Spinal cord (tissue), 10 donors: ENCODE results near the gene EYA3. TPM values are rescaled to one million over a fixed set of nuclear protein-coding genes. Genes with fewer than 3 reads are reported as not detected.

ENCODE experiments used
- DNase-seq, 6 donors: peaks; one replicate each; pipeline versions ENCODE4 v3.0.0 to v3.0.0-alpha.2; 2013 to 2015; ENCODE audit warnings: low spot score in 6 of 6, low read depth in 4 of 6
- H3K27ac ChIP-seq: one replicate; pipeline ENCODE4 v1.5.1; 2013; ENCODE audit warnings: low read depth, low read length, control low read depth
- H3K27me3 ChIP-seq: one replicate; pipeline ENCODE4 v1.6.1; 2013; ENCODE audit warnings: low read length; ENCODE audit not compliant: control insufficient read depth, insufficient read depth
- H3K36me3 ChIP-seq: one replicate; pipeline ENCODE4 v1.6.1; 2013; ENCODE audit warnings: low read length; ENCODE audit not compliant: control insufficient read depth, insufficient read depth
- H3K4me1 ChIP-seq: one replicate; pipeline ENCODE4 v1.6.1; 2013; ENCODE audit warnings: low read length; ENCODE audit not compliant: control insufficient read depth, insufficient read depth
- H3K4me3 ChIP-seq: one replicate; pipeline ENCODE4 v1.5.1; 2013; ENCODE audit warnings: low read depth, low read length, control low read depth
- H3K9me3 ChIP-seq: one replicate; pipeline ENCODE4 v1.6.1; 2013; ENCODE audit warnings: low read length; ENCODE audit not compliant: control insufficient read depth, insufficient read depth
- WGBS: methylation state at CpG from one replicate; pipeline ENCODE4 v1.1.5; 2013; ENCODE audit warnings: missing lambda C conversion rate; ENCODE audit not compliant: insufficient coverage; 5-methylcytosine and 5-hydroxymethylcytosine counted together
- polyA plus RNA-seq, 2 donors: library from polyadenylated mRNA; unstranded; fragments of 120-200 nt; gene quantifications; one replicate each; pipeline ENCODE4 v1.2.1, GENCODE V29; 2013; ENCODE audit not compliant: insufficient read length in 2 of 2
- total RNA-seq, 2 donors: library from RNA; depleted of rRNA in 1 of 2; stranded (reverse); fragments of 120-200 nt in 1 of 2; fragments of >200 nt in 1 of 2; gene quantifications; one replicate each; pipeline versions ENCODE4 v1.2.3 to v1.2.4, GENCODE V29; 2013 to 2014
- donor health status: healthy.

Gene EYA3
- total and polyA plus RNA-seq, 4 donors: 14.3 to 17.5 (median 15.1) TPM

DNA sequence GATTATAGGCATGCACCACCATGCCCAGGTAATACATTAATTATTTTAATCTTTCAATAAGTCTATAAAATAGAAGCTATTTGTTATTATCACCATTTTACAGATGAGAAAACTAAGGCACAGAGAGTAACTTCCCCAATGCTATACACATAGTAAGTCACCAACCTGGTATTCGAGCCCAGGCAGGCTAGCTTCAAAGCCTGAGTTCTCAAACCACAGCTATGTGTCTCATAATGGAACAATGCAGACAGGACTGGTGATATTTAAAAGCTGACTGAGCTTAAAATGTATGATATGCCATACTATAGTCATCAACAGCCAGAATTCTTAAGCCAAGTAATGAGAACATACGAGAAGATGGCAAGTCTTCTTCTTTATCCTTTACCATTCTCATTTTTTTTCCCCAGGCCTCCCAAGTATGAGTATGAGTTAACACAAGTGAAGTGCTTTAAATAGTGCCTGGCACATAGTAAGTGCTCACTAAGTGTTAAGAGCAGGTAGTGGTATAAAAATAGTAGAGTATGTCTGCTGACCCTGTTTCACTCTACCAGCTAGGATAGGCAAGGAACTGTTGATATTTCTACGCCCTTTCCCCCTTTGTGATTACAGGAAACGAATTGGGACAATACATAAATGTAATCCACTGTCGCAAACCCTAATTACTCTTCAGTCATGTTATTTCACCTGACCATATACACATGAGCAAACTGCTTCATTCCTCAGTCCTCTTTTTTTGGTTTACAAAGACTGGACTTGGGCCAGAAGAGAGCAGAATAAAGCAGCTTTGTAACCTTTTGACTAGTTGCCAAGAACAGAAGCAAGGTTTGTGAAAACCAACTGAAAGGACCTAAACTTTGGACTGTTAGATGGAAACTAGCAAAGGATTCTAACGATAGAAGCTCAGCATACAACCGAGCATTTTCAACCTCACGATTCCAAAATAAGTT lies 9.5 kb downstream of the EYA3 start:
- H3K4me3 ChIP-seq: no peak overlapping the region
- peak in 5 of 6 donors; percentile 12 to 70 (median 30) for DNase-seq
- H3K27me3 ChIP-seq: no peaks in the 10 kb centered on the region
- H3K4me1 ChIP-seq: no peaks in the 10 kb centered on the region
- H3K27ac ChIP-seq: peak overlapping the region; percentile 16
- H3K36me3 ChIP-seq: peaks cover 4% of the 10 kb centered on the region
- 60% methylated on average over 1 of the region's 8 CpGs for WGBS
- H3K9me3 ChIP-seq: no peaks in the 10 kb centered on the region

DNA sequence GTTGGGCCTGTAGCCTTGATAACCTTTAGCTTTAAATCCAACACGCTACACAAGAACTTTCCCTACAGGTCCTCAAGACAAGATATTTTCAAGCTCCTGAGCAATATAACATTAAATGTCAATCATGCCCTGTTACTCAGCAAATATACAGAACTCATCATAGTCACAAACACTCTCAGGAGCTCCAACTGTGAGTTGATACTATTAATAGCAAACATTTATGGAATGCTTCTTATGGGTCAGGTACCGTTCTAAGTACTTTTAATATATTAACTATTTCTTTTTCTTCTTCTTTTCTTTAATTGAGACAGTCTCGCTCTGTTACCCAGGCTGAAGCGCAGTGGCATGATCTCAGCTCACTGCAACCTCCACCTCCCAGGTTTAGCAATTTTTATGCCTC lies 10.1 kb downstream of the EYA3 start:
- no peak overlapping the region for H3K27ac ChIP-seq
- no peaks in the 10 kb centered on the region for H3K9me3 ChIP-seq
- no peaks in the 10 kb centered on the region for H3K4me1 ChIP-seq
- H3K27me3 ChIP-seq: no peaks in the 10 kb centered on the region
- no peak for DNase-seq
- WGBS: 100% methylated on average over 1 of the region's 4 CpGs
- H3K4me3 ChIP-seq: no peak overlapping the region
- peaks cover 4% of the 10 kb centered on the region for H3K36me3 ChIP-seq

DNA sequence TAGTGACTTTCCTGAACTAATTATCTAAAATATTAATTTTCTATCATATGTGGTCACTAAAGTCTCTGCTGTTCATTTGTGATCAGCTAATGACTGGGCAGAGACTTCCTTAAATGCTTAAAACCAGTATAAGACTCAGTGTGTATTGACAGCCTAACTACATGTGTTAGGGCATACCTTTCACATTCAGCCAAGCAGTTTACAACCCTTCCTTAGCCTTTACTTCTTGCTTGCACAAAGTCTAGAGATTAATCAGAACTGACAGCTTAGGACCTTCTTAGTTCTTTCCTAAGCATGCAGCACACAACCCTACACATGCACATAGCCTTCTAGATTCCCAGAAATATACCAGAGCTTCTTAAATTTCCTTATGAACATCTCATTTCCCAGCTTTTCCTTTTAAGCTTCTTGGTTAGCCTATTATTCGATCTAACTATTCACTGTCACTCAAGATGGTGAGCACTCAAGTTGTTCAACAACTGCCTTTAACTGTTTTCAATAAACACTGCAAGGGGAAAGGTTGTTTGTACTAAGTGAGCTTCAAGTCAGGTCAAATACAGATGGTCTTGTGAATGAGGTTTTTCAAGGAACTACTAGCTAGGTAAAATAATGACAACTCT lies 13.4 kb downstream of the EYA3 start:
- H3K4me1 ChIP-seq: no peaks in the 10 kb centered on the region
- no CpG with 5 or more reads among the region's 1 CpG for WGBS
- peaks cover 1% of the 10 kb centered on the region for H3K36me3 ChIP-seq
- H3K9me3 ChIP-seq: no peaks in the 10 kb centered on the region
- no peak overlapping the region for H3K4me3 ChIP-seq
- DNase-seq: no peak
- no peak overlapping the region for H3K27ac ChIP-seq
- no peaks in the 10 kb centered on the region for H3K27me3 ChIP-seq

DNA sequence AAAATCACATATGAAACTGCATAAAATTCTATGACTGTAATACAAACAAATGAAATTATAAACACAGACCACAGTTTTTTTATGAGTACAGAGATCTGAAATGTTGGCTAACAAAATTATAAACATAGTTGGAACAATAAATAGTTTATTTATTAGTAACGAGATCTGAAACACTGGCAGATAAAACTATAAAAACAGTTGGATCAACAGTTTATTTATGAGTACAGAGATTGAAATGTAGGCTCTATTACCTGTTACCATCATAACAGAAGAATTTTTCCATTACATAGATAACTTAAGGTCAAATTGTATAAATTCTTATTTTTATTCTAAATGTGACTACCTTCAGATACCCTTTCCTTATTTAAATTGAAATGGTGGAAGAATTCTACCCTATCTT lies 14.5 kb downstream of the EYA3 start:
- H3K36me3 ChIP-seq: no peaks in the 10 kb centered on the region
- no peaks in the 10 kb centered on the region for H3K27me3 ChIP-seq
- DNase-seq: no peak
- no peak overlapping the region for H3K27ac ChIP-seq
- H3K9me3 ChIP-seq: no peaks in the 10 kb centered on the region
- no peaks in the 10 kb centered on the region for H3K4me1 ChIP-seq
- no peak overlapping the region for H3K4me3 ChIP-seq
- no CpG with 5 or more reads among the region's 1 CpG for WGBS

- H3K27ac ChIP-seq: no peak overlapping the region
- DNase-seq: no peak
Observed at GRCh38 chr1:28071813-28072212, 16.6 kb downstream of the EYA3 start.

GRCh38 chr1:28070725-28071593 lies 17.5 kb downstream of the EYA3 start:
- Histone ChIP-seq H3K9me3 (no peaks in the 10 kb centered on the region), H3K27me3 (no peaks in the 10 kb centered on the region), H3K27ac (no peak overlapping the region), H3K36me3 (no peaks in the 10 kb centered on the region), H3K4me1 (no peaks in the 10 kb centered on the region), H3K4me3 (no peak overlapping the region)
- 80% methylated on average over 2 of the region's 11 CpGs for WGBS
- no peak for DNase-seq

More at GRCh38 chr1:28071813-28072212, 16.6 kb downstream of the EYA3 start:
- H3K4me3 ChIP-seq: no peak overlapping the region
- no peaks in the 10 kb centered on the region for H3K27me3 ChIP-seq
- no peaks in the 10 kb centered on the region for H3K36me3 ChIP-seq
- H3K4me1 ChIP-seq: no peaks in the 10 kb centered on the region
- H3K9me3 ChIP-seq: no peaks in the 10 kb centered on the region

- no peak overlapping the region for H3K4me3 ChIP-seq
- DNase-seq: no peak
- peaks cover 3% of the 10 kb centered on the region for H3K36me3 ChIP-seq
- no peak overlapping the region for H3K27ac ChIP-seq
- no peaks in the 10 kb centered on the region for H3K9me3 ChIP-seq
- H3K27me3 ChIP-seq: no peaks in the 10 kb centered on the region
- no peaks in the 10 kb centered on the region for H3K4me1 ChIP-seq
- WGBS: no CpG with 5 or more reads among the region's 2 CpGs
Observed at GRCh38 chr1:28067523-28068090, 20.8 kb downstream of the EYA3 start.

GRCh38 chr1:28066393-28067154 lies 21.8 kb downstream of the EYA3 start:
- Histone ChIP-seq H3K36me3 (peaks cover 3% of the 10 kb centered on the region), H3K4me1 (no peaks in the 10 kb centered on the region), H3K27me3 (no peaks in the 10 kb centered on the region), H3K9me3 (no peaks in the 10 kb centered on the region), H3K4me3 (no peak overlapping the region), H3K27ac (no peak overlapping the region)
- no peak for DNase-seq
- no CpG with 5 or more reads among the region's 3 CpGs for WGBS

GRCh38 chr1:28064064-28064463 lies 24.3 kb downstream of the EYA3 start:
- no peaks in the 10 kb centered on the region for H3K4me1 ChIP-seq
- no peak overlapping the region for H3K4me3 ChIP-seq
- peaks cover 3% of the 10 kb centered on the region for H3K36me3 ChIP-seq
- no peaks in the 10 kb centered on the region for H3K27me3 ChIP-seq
- WGBS: no CpG with 5 or more reads among the region's 5 CpGs
- H3K27ac ChIP-seq: no peak overlapping the region
- H3K9me3 ChIP-seq: no peaks in the 10 kb centered on the region
- DNase-seq: no peak
